Skeletal muscle tissue (tissue), 4 donors: ENCODE data around the gene TBCE. TPM values are rescaled to one million over a fixed set of nuclear protein-coding genes. Genes with fewer than 3 reads are reported as not detected.

ENCODE experiments used
- H3K27ac ChIP-seq: one replicate; pipeline ENCODE4 v1.7.0; 2013; ENCODE audit warnings: mild to moderate bottlenecking, low read depth, low read length, inconsistent platforms
- H3K27me3 ChIP-seq, 3 donors: one replicate each; pipeline ENCODE4 v1.7.0; 2013; ENCODE audit warnings: low read length in 3 of 3; ENCODE audit not compliant: control insufficient read depth in 3 of 3, insufficient read depth in 3 of 3
- H3K36me3 ChIP-seq, 3 donors: one replicate each; pipeline ENCODE4 v1.7.0; 2013; ENCODE audit warnings: low read length in 3 of 3; ENCODE audit not compliant: control insufficient read depth in 3 of 3, insufficient read depth in 3 of 3
- H3K4me1 ChIP-seq, 3 donors: one replicate each; pipeline ENCODE4 v1.7.0; 2013; ENCODE audit warnings: low read length in 3 of 3, mild to moderate bottlenecking in 3 of 3; ENCODE audit not compliant: control insufficient read depth in 3 of 3, insufficient read depth in 3 of 3
- H3K4me3 ChIP-seq, 3 donors: one replicate each; pipeline ENCODE4 v1.7.0; 2013; ENCODE audit warnings: low read length in 3 of 3
- H3K9ac ChIP-seq, 3 donors: one replicate each; pipeline ENCODE4 v1.7.0; 2013; ENCODE audit warnings: low read length in 3 of 3, mild to moderate bottlenecking in 3 of 3, moderate library complexity in 2 of 3, low read depth in 1 of 3
- H3K9me3 ChIP-seq, 3 donors: one replicate each; pipeline ENCODE4 v1.7.0; 2013; ENCODE audit warnings: low read length in 3 of 3; ENCODE audit not compliant: control insufficient read depth in 3 of 3
- total RNA-seq: library from RNA; depleted of rRNA; stranded (reverse); fragments of >200 nt; gene quantifications from one replicate; pipeline ENCODE4 v1.2.3, GENCODE V29; 2014
- donor health status: Osteomylitis.

TBCE gene
- total RNA-seq, 1 donor from 2014 or later, result 32.9 TPM

DNA sequence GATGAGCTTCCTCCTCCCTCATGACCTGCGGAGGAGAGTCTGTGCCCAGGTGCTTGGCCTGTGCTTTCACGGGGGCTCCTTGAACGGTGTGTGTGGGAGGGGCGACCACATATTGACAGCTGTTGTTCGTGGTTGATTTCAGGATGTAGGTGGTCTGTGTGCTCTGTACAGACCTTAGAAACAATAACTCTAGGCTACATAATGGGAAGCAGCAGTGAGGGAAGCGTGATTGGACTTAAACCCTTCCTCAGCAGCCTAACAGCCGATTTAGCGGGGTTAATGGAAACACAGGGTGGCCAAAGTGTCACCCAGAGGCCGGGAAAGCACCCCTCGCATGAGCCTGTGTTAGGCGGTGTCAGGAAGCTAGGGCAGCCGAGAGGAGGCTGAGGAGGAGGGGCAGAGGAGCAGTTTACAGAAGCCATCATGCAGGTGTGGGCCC, 56.0 kb downstream of the TBCE start:
- peaks cover 7 to 10% (median 10%) of the 10 kb centered on the region in 3 donors for H3K4me1 ChIP-seq
- H3K27me3 ChIP-seq, result no peaks in the 10 kb centered on the region
- no peaks in the 10 kb centered on the region for H3K9me3 ChIP-seq
- H3K36me3 ChIP-seq, result peaks cover 0 to 4% (median 3%) of the 10 kb centered on the region in 3 donors
- H3K9ac ChIP-seq, result peak overlapping the region in 1 of 3 donors; percentile 16
- H3K4me3 ChIP-seq, result no peak overlapping the region
- no peak overlapping the region for H3K27ac ChIP-seq

DNA sequence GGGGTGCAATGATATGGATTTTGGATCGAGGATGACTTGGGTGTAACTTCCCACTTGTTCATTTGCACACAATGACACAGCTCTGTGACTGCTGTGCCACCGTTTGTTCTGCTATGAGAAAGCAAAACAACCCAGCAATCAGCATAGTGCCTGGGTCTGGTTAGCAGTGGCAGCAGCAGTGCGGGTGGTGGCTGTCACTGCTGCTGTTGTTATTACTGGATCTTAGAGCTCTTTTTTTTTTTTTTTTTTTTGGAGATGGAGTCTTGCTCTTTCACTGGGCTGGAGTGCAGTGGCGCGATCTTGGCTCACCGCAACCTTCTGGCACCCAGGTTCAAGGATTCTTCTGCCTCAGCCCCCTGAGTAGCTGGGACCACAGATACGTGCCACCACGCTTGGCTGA, 56.9 kb downstream of the TBCE start:
- Histone ChIP-seq H3K36me3 (peaks cover 0 to 4% (median 2%) of the 10 kb centered on the region in 3 donors), H3K9ac (no peak overlapping the region), H3K4me3 (no peak overlapping the region), H3K27ac (no peak overlapping the region), H3K27me3 (no peaks in the 10 kb centered on the region), H3K9me3 (no peaks in the 10 kb centered on the region), H3K4me1 (peaks cover 7 to 10% (median 10%) of the 10 kb centered on the region in 3 donors)

DNA sequence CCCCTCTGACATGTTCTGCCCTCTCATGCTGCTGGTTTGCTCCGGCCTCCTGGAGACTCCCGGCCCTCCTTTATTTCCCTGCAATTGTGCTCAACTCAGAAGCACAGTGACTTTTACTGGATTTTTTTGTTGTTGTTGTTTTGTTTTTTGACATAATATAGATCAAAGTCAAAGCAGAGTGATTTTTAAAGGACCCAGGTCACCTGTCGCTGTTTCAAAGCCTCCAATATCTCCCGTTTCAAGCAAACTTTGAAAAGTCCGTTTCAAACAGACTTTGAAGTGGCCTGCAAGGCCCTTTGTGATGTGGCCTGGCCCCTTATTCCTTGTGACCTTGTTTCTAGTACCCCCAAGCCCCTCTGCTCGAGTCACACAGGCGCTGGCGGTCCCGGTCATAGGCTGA, 58.1 kb downstream of the TBCE start:
- peak overlapping the region in 1 of 3 donors; percentile 7 for H3K9ac ChIP-seq
- no peak overlapping the region for H3K27ac ChIP-seq
- H3K36me3 ChIP-seq, result peaks cover 0 to 4% (median 2%) of the 10 kb centered on the region in 3 donors
- peaks cover 7 to 10% (median 10%) of the 10 kb centered on the region in 3 donors for H3K4me1 ChIP-seq
- no peaks in the 10 kb centered on the region for H3K9me3 ChIP-seq
- H3K4me3 ChIP-seq, result no peak overlapping the region
- H3K27me3 ChIP-seq, result no peaks in the 10 kb centered on the region

- Histone ChIP-seq H3K36me3 (peaks cover 0 to 4% (median 2%) of the 10 kb centered on the region in 3 donors), H3K27ac (no peak overlapping the region), H3K4me1 (peaks cover 7 to 10% (median 10%) of the 10 kb centered on the region in 3 donors), H3K27me3 (no peaks in the 10 kb centered on the region), H3K9ac (peak overlapping the region in 2 of 3 donors; percentile 34 to 43), H3K9me3 (no peaks in the 10 kb centered on the region), H3K4me3 (no peak overlapping the region)
These were observed 58.9 kb downstream of the TBCE start for GRCh38 chr1:235426143-235426542.

DNA sequence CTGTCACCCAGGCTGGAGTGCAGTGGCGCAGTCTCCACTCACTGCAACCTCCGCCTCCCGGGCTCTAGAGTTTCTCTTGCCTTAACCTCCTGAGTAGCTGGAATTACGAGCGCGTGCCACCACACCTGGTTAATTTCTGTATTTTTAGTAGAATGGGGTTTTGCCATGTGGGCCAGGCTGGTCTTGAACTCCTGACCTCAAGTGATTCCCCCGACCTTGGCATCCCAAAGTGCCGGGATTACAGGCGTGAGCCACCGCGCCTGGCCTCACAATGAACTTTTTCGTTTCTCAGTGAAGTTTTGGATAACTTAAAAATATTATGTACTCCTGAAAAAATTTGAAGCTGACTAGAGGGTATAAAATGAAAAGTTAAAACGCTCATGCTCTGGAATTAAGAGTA, 59.5 kb downstream of the TBCE start:
- Histone ChIP-seq H3K9ac (no peak overlapping the region), H3K27me3 (no peaks in the 10 kb centered on the region), H3K9me3 (no peaks in the 10 kb centered on the region), H3K4me3 (no peak overlapping the region), H3K4me1 (peaks cover 7 to 10% (median 10%) of the 10 kb centered on the region in 3 donors), H3K36me3 (peaks cover 0 to 4% (median 2%) of the 10 kb centered on the region in 3 donors), H3K27ac (no peak overlapping the region)

DNA sequence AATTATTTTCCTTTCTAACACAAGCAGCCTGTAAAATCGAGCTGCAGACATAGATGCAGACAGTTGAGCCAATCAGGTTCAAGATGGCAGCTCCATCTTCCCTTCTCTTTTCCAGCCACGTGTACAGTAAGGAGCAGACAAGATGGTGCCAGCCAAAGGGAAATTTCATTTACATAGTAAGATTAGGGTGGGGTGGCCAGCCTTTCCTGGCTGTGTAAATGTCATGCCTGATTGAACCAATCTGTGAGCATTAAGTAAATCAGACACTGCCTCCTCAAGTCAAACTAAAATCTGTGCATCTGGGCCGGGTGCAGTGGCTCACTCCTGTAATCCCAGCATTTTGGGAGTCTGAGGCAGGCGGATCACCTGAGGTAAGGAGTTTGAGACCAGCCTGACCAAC, 60.2 kb downstream of the TBCE start:
- Histone ChIP-seq H3K36me3 (peaks cover 2 to 6% (median 2%) of the 10 kb centered on the region in 3 donors), H3K9ac (no peak overlapping the region), H3K4me3 (no peak overlapping the region), H3K27me3 (no peaks in the 10 kb centered on the region), H3K27ac (no peak overlapping the region), H3K9me3 (no peaks in the 10 kb centered on the region), H3K4me1 (peaks cover 7 to 10% (median 10%) of the 10 kb centered on the region in 3 donors)

- peaks cover 5 to 17% (median 5%) of the 10 kb centered on the region in 3 donors for H3K36me3 ChIP-seq
- H3K27ac ChIP-seq, result no peak overlapping the region
These were observed 61.9 kb downstream of the TBCE start for GRCh38 chr1:235429143-235429542.

GRCh38 chr1:235430991-235431390, 63.8 kb downstream of the TBCE start:
- no peak overlapping the region for H3K9ac ChIP-seq
- H3K27me3 ChIP-seq, result no peaks in the 10 kb centered on the region
- H3K9me3 ChIP-seq, result no peaks in the 10 kb centered on the region
- peaks cover 6 to 28% (median 11%) of the 10 kb centered on the region in 3 donors for H3K36me3 ChIP-seq
- H3K4me1 ChIP-seq, result peaks cover 3 to 5% (median 5%) of the 10 kb centered on the region in 3 donors
- H3K4me3 ChIP-seq, result no peak overlapping the region
- H3K27ac ChIP-seq, result no peak overlapping the region

More at GRCh38 chr1:235429143-235429542, 61.9 kb downstream of the TBCE start:
- Histone ChIP-seq H3K4me3 (no peak overlapping the region), H3K9me3 (no peaks in the 10 kb centered on the region), H3K9ac (no peak overlapping the region), H3K4me1 (peaks cover 7 to 10% (median 10%) of the 10 kb centered on the region in 3 donors), H3K27me3 (no peaks in the 10 kb centered on the region)

DNA sequence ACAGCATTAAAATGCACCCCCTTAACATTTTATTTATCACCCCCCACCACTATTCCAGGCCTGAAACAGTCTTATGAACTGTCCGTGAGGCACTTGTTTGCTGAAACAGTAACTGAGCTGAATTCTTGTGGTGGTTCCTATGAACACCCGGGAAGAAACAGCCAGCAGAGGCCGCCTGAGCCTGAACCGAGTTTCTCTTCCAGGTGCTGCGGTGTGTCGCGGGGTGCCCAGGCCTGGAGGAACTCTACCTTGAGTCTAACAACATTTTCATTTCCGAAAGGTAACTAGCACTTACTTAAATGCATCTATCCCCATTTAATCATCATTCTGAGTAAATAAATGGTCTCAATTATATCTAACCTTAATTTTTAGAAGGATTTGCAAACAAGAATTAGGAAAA, 66.8 kb downstream of the TBCE start:
- Histone ChIP-seq H3K9me3 (no peaks in the 10 kb centered on the region), H3K36me3 (peaks cover 24 to 49% (median 28%) of the 10 kb centered on the region in 3 donors), H3K9ac (no peak overlapping the region), H3K4me1 (no peaks in the 10 kb centered on the region), H3K4me3 (no peak overlapping the region), H3K27ac (no peak overlapping the region), H3K27me3 (no peaks in the 10 kb centered on the region)

DNA sequence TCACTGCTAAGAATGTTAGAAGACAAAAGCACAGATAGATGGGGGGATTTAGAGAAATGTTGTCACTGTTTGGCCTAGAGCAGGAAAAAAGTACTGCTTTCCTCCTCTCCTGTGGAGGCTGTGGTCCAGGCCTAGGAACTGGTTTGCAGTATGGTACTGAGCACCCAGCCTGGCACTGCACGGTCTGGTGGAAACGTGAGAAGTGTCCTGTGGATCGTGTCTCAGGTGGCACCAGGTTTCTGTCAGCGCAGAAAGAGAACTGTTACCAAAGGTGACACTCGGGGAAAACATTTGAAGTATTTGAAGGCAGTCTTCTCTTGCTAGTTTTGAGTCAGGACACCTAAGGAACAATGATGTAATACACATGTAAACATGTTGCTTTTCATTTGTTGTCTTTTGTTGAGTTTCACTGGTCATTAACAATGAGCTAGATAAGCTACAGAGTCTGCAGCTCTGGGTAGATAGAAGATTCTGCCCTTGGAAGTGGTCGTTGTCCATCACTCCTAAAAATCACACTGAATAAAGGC, 74.0 kb downstream of the TBCE start:
- no peak overlapping the region for H3K9ac ChIP-seq
- H3K4me3 ChIP-seq, result no peak overlapping the region
- H3K9me3 ChIP-seq, result no peaks in the 10 kb centered on the region
- no peak overlapping the region for H3K27ac ChIP-seq
- peaks cover 47 to 63% (median 54%) of the 10 kb centered on the region in 3 donors for H3K36me3 ChIP-seq
- peaks cover 4 to 6% (median 5%) of the 10 kb centered on the region in 3 donors for H3K4me1 ChIP-seq
- no peaks in the 10 kb centered on the region for H3K27me3 ChIP-seq
